Karpas-422 (cell line): ENCODE data around the gene HRH1. TPM values are rescaled to one million over a fixed set of nuclear protein-coding genes. Genes with fewer than 3 reads are reported as not detected.

Experiments used
- DNase-seq: peaks from one replicate; pipeline ENCODE4 v3.0.0-alpha.2; 2015
- H2AFZ ChIP-seq: fragments of 200-600 bp; sonication (generic); 2 replicates; pipeline ENCODE4 v1.6.1; 2014; ENCODE audit warnings: antibody characterized with exemption, low read length, mixed read lengths
- H3K27ac ChIP-seq: fragments of 200-600 bp; sonication (generic); 2 replicates; pipeline ENCODE4 v1.5.1; 2014; ENCODE audit warnings: mild to moderate bottlenecking, low read length, moderate library complexity
- H3K27me3 ChIP-seq: fragments of 200-600 bp; sonication (generic); 2 replicates; pipeline ENCODE4 v1.6.1; 2014; ENCODE audit warnings: low read length, mixed read lengths
- H3K36me3 ChIP-seq: fragments of 200-600 bp; sonication (generic); 2 replicates; pipeline ENCODE4 v1.6.1; 2014; ENCODE audit warnings: low read length, mixed read lengths; ENCODE audit not compliant: insufficient read depth
- H3K4me1 ChIP-seq: fragments of 200-600 bp; sonication (generic); 2 replicates; pipeline ENCODE4 v1.6.1; 2014; ENCODE audit warnings: mild to moderate bottlenecking, low read length, mixed read lengths
- H3K4me2 ChIP-seq: fragments of 200-600 bp; sonication (generic); 2 replicates; pipeline ENCODE4 v1.6.1; 2014; ENCODE audit warnings: low read length, low read depth, mild to moderate bottlenecking; ENCODE audit not compliant: poor library complexity, severe bottlenecking
- H3K4me3 ChIP-seq: fragments of 200-600 bp; sonication (generic); 2 replicates; pipeline ENCODE4 v1.5.1; 2014; ENCODE audit warnings: mild to moderate bottlenecking, antibody characterized with exemption, low read length, mixed read lengths
- H3K79me2 ChIP-seq: fragments of 200-600 bp; sonication (generic); 2 replicates; pipeline ENCODE4 v1.6.1; 2014; ENCODE audit warnings: mild to moderate bottlenecking, low read length, mixed read lengths
- H3K9ac ChIP-seq: fragments of 200-600 bp; sonication (generic); 2 replicates; pipeline ENCODE4 v1.6.0; 2014; ENCODE audit warnings: low read length
- H3K9me2 ChIP-seq: fragments of 200-600 bp; sonication (generic), shearing (Covaris generic); replicated peaks from 2 replicates; pipeline ENCODE4 v1.6.0; 2014; ENCODE audit warnings: mild to moderate bottlenecking, low read length, moderate library complexity; ENCODE audit not compliant: insufficient read depth
- H3K9me3 ChIP-seq: fragments of 300-700, 200-600 bp; sonication (generic); 2 replicates; pipeline ENCODE4 v1.6.1; 2014; ENCODE audit warnings: low read length, mixed read lengths
- H4K20me1 ChIP-seq: fragments of 200-600 bp; sonication (generic); 2 replicates; pipeline ENCODE4 v1.6.1; 2014; ENCODE audit warnings: mild to moderate bottlenecking, antibody characterized with exemption, low read length, low read depth; ENCODE audit not compliant: insufficient read depth
- total RNA-seq: library from RNA; depleted of rRNA; stranded (reverse); fragments of >200 nt; shearing (Covaris generic); gene quantifications from 2 replicates; pipeline ENCODE4 v1.2.3, GENCODE V29; 2014; ENCODE audit warnings: low replicate concordance

Gene HRH1
- total RNA-seq, 1 experiment from 2014 or later = 9.6 TPM

DNA sequence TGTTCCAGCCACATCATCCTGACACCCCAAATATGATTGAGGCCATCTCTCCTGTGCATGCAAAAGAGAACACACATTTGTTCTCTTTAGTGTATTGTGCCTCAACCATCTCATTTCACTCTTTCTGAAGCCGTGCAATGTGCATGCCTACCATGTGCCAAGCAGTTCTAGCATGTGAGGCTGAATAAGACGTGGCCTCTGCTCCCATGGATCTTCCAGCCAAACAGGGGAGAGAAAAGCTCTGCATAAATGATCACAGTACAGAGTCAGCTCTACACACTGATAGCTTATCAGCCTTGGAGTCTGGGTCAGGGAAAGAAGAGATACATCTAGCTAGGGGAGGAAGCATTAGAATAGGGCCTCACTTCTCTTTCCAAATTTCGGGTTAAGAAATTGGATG lies 69.7 kb downstream of the HRH1 start:
- H3K4me2 ChIP-seq = peak overlapping the region; percentile 30
- no peaks in the 10 kb centered on the region for H3K9me3 ChIP-seq
- H3K4me1 ChIP-seq = peaks cover 35% of the 10 kb centered on the region
- H3K9ac ChIP-seq = no peak overlapping the region
- no peaks in the 10 kb centered on the region for H4K20me1 ChIP-seq
- DNase-seq = no peak
- no peak overlapping the region for H3K27ac ChIP-seq
- peaks cover 44% of the 10 kb centered on the region for H3K79me2 ChIP-seq
- no peak overlapping the region for H2AFZ ChIP-seq
- no peaks in the 10 kb centered on the region for H3K9me2 ChIP-seq
- H3K27me3 ChIP-seq = no peaks in the 10 kb centered on the region
- no peaks in the 10 kb centered on the region for H3K36me3 ChIP-seq
- H3K4me3 ChIP-seq = no peak overlapping the region

DNA sequence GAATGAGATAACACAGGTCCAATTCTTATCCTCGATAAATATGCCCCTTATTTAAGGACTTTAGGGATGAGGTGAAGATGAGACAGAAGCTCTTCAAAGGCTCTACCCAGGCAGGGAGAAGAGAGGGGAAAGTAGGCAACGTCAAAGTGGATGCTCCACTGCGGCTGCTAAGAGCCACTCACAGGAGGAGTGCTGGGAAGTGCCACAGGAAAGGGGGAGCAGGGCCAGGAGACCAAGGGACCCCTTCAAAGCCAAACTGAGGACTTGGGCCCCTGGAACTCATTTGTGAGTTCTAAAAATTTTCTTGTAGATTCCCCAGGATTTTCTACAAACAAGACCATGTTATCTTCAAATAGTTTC lies 70.6 kb downstream of the HRH1 start:
- no peaks in the 10 kb centered on the region for H3K9me2 ChIP-seq
- H3K4me1 ChIP-seq = peaks cover 35% of the 10 kb centered on the region
- peak overlapping the region; percentile 78 for H3K4me3 ChIP-seq
- H3K27me3 ChIP-seq = no peaks in the 10 kb centered on the region
- peak overlapping the region; percentile 80 for H3K9ac ChIP-seq
- no peaks in the 10 kb centered on the region for H3K36me3 ChIP-seq
- H3K79me2 ChIP-seq = peaks cover 44% of the 10 kb centered on the region
- peak overlapping the region; percentile 97 for H3K4me2 ChIP-seq
- no peaks in the 10 kb centered on the region for H3K9me3 ChIP-seq
- peak overlapping the region; percentile 63; the same call in 1 of the 2 replicates for H3K27ac ChIP-seq
- no peaks in the 10 kb centered on the region for H4K20me1 ChIP-seq
- no peak for DNase-seq
- H2AFZ ChIP-seq = peak overlapping the region; percentile 21; the same call in 1 of the 2 replicates

DNA sequence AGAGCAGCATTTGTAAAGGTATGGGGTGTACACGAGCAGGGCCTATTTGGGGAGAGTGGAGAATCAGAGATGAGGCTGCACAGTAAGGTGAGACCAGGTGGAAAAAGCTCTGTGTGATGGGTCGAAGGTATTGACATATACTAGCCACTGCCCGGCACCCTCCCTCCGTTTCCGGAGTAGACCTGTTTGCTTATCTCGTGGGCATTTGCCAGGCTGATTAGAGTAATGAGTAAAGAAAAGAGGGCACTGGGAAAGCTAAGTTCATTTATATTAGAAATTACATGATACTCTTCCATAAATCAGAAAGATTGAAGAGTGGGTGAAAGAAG lies 71.7 kb downstream of the HRH1 start:
- DNase-seq = peak; percentile 75
- H3K4me1 ChIP-seq = peaks cover 42% of the 10 kb centered on the region
- peak overlapping the region; percentile 80 for H3K9ac ChIP-seq
- H3K36me3 ChIP-seq = no peaks in the 10 kb centered on the region
- H2AFZ ChIP-seq = peak overlapping the region; percentile 97
- H3K79me2 ChIP-seq = peaks cover 34% of the 10 kb centered on the region
- H4K20me1 ChIP-seq = no peaks in the 10 kb centered on the region
- H3K9me2 ChIP-seq = no peaks in the 10 kb centered on the region
- no peaks in the 10 kb centered on the region for H3K9me3 ChIP-seq
- peak overlapping the region; percentile 97 for H3K4me2 ChIP-seq
- H3K27ac ChIP-seq = peak overlapping the region; percentile 63
- H3K4me3 ChIP-seq = peak overlapping the region; percentile 78
- no peaks in the 10 kb centered on the region for H3K27me3 ChIP-seq

- Histone ChIP-seq H3K4me1 (peaks cover 30% of the 10 kb centered on the region), H3K79me2 (peaks cover 22% of the 10 kb centered on the region), H4K20me1 (no peaks in the 10 kb centered on the region), H3K4me3 (no peak overlapping the region), H3K9me3 (no peaks in the 10 kb centered on the region), H3K27me3 (no peaks in the 10 kb centered on the region), H2AFZ (no peak overlapping the region), H3K4me2 (no peak overlapping the region), H3K9ac (no peak overlapping the region), H3K9me2 (no peaks in the 10 kb centered on the region), H3K27ac (no peak overlapping the region), H3K36me3 (no peaks in the 10 kb centered on the region)
- no peak for DNase-seq
These were observed 73.7 kb downstream of the HRH1 start for GRCh38 chr3:11228041-11228440.

DNA sequence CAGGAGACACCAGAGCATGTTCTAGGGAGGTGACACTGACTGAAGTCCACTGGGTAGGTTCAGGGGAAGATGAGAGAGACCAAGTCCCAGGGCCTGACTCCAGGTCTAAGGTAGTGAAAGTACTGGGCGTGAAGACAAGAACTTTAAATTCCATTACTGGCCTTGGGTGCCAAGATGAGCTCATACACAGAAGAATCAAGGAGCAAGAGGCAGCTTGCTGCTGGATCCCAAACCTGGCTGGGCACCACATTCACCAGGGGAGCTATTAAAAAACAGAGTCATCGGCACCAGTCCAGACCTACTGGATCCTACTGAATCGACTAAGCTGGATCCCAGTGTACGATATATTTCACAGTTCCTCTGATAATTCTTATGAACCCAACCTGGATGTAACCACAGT lies 75.8 kb downstream of the HRH1 start:
- no peaks in the 10 kb centered on the region for H3K9me2 ChIP-seq
- no peak for DNase-seq
- H3K9ac ChIP-seq = no peak overlapping the region
- no peaks in the 10 kb centered on the region for H4K20me1 ChIP-seq
- H3K9me3 ChIP-seq = no peaks in the 10 kb centered on the region
- no peak overlapping the region for H3K27ac ChIP-seq
- H2AFZ ChIP-seq = no peak overlapping the region
- H3K4me1 ChIP-seq = peaks cover 17% of the 10 kb centered on the region
- H3K36me3 ChIP-seq = no peaks in the 10 kb centered on the region
- H3K27me3 ChIP-seq = no peaks in the 10 kb centered on the region
- H3K79me2 ChIP-seq = peaks cover 6% of the 10 kb centered on the region
- no peak overlapping the region for H3K4me2 ChIP-seq
- no peak overlapping the region for H3K4me3 ChIP-seq

DNA sequence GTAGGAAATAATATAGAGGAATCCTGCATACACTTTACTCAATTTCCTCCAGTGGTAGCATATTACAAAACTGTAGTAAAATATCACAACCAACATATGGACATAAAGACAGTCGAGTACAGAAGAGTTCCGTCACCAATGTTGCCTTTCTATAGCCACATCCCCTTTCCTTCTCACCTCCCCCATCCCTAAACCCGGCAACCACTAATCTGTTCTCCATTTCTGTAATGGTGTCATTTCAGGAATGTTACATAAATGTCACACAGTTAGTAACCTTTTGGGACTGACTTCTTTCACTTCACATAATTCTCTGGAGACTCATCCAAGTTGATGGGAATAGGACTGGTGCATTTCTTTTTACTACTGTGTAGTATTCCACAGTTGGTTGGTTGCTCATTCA lies 76.5 kb downstream of the HRH1 start:
- Histone ChIP-seq H3K9me3 (no peaks in the 10 kb centered on the region), H4K20me1 (no peaks in the 10 kb centered on the region), H3K27me3 (no peaks in the 10 kb centered on the region), H3K79me2 (no peaks in the 10 kb centered on the region; the same call in 1 of the 2 replicates), H3K4me2 (no peak overlapping the region), H3K4me3 (no peak overlapping the region), H3K27ac (no peak overlapping the region), H3K36me3 (no peaks in the 10 kb centered on the region), H3K9me2 (no peaks in the 10 kb centered on the region), H3K9ac (no peak overlapping the region), H3K4me1 (peaks cover 17% of the 10 kb centered on the region), H2AFZ (no peak overlapping the region)
- no peak for DNase-seq

DNA sequence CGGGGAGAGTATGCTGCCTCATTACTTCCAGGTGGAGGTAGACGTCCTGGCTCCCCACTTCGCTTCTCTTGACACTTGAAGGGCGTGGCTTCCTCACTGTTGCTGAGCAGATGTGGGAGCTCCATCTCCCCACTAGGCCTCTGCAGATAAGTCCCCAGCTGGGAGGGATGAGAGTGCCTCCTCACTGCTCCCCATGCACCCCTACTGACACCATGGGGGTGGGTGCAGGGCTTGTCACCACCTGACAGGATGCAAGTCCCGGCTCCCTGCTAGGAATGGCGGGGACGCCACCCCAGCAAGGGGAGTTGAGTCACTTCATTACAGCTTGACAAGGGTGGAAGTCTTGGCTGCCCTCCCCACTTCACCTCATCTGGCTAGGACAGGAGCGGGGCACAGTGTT lies 81.1 kb downstream of the HRH1 start:
- Histone ChIP-seq H3K4me2 (no peak overlapping the region), H3K27me3 (no peaks in the 10 kb centered on the region; the same call in 1 of the 2 replicates), H3K9ac (no peak overlapping the region), H3K4me3 (no peak overlapping the region), H3K79me2 (no peaks in the 10 kb centered on the region), H3K9me3 (no peaks in the 10 kb centered on the region), H3K4me1 (peaks cover 4% of the 10 kb centered on the region), H3K27ac (no peak overlapping the region), H2AFZ (no peak overlapping the region), H4K20me1 (peaks cover 1% of the 10 kb centered on the region; the same call in 1 of the 2 replicates), H3K9me2 (no peaks in the 10 kb centered on the region), H3K36me3 (no peaks in the 10 kb centered on the region)
- no peak for DNase-seq

- H3K79me2 ChIP-seq = no peaks in the 10 kb centered on the region
- H3K27ac ChIP-seq = no peak overlapping the region
- H3K9me2 ChIP-seq = no peaks in the 10 kb centered on the region
- no peak overlapping the region for H3K4me3 ChIP-seq
- H3K4me1 ChIP-seq = no peaks in the 10 kb centered on the region
- DNase-seq = peak; percentile 90
- peaks cover 5% of the 10 kb centered on the region; the same call in 1 of the 2 replicates for H4K20me1 ChIP-seq
- H3K36me3 ChIP-seq = no peaks in the 10 kb centered on the region
- H3K9me3 ChIP-seq = no peaks in the 10 kb centered on the region
- no peak overlapping the region for H3K9ac ChIP-seq
- no peak overlapping the region for H2AFZ ChIP-seq
- H3K4me2 ChIP-seq = no peak overlapping the region
- no peaks in the 10 kb centered on the region; the same call in 1 of the 2 replicates for H3K27me3 ChIP-seq
These were observed 82.5 kb downstream of the HRH1 start for GRCh38 chr3:11236588-11237461.
